ENCODE results near the gene CDIPT. TPM values are rescaled to one million over a fixed set of nuclear protein-coding genes. Genes with fewer than 3 reads are reported as not detected.

CDIPT gene
- total RNA-seq, 4 donors from 2014 or later: 68.7 to 112 (median 96.7) TPM

GRCh38 chr16:29842732-29843346 lies 20.2 kb downstream of the CDIPT start:
- no peak for TF ChIP-seq POLR2A (IDR thresholded peaks at IDR 0.05)
- TF ChIP-seq POLR2AphosphoS5 (IDR thresholded peaks at IDR 0.05): no peak
- TF ChIP-seq EP300 (IDR thresholded peaks at IDR 0.05): no peak
- no peak for TF ChIP-seq CTCF (IDR thresholded peaks at IDR 0.05)
- WGBS: 94% methylated on average over 9 of the region's 9 CpGs
- Histone ChIP-seq H3K27me3 (no peaks in the 10 kb centered on the region), H3K4me3 (no peak overlapping the region), H3K36me3 (peaks cover 90% of the 10 kb centered on the region), H3K4me1 (no peaks in the 10 kb centered on the region), H3K27ac (no peak overlapping the region), H3K9me3 (no peaks in the 10 kb centered on the region)
- DNase-seq (ENCODE audit: low spot score in 2 of 2): no peak

GRCh38 chr16:29841631-29842030 lies 21.4 kb downstream of the CDIPT start:
- H3K27ac ChIP-seq: no peak overlapping the region
- H3K27me3 ChIP-seq: no peaks in the 10 kb centered on the region
- peaks cover 90% of the 10 kb centered on the region for H3K36me3 ChIP-seq
- H3K4me3 ChIP-seq: no peak overlapping the region
- no peak for DNase-seq (ENCODE audit: low spot score in 2 of 2)
- no peaks in the 10 kb centered on the region for H3K4me1 ChIP-seq
- no peak for TF ChIP-seq CTCF (IDR thresholded peaks at IDR 0.05)
- TF ChIP-seq POLR2A (IDR thresholded peaks at IDR 0.05): no peak
- TF ChIP-seq EP300 (IDR thresholded peaks at IDR 0.05): no peak
- TF ChIP-seq POLR2AphosphoS5 (IDR thresholded peaks at IDR 0.05): no peak
- 93% methylated on average over 20 of the region's 23 CpGs for WGBS
- H3K9me3 ChIP-seq: no peaks in the 10 kb centered on the region

- Histone ChIP-seq H3K27me3 (no peaks in the 10 kb centered on the region), H3K4me1 (no peaks in the 10 kb centered on the region), H3K27ac (no peak overlapping the region), H3K4me3 (no peak overlapping the region), H3K36me3 (peaks cover 86% of the 10 kb centered on the region), H3K9me3 (no peaks in the 10 kb centered on the region)
- DNase-seq (ENCODE audit: low spot score in 2 of 2): no peak
- WGBS: 92% methylated on average over 9 of the region's 10 CpGs
- no peak for TF ChIP-seq POLR2AphosphoS5 (IDR thresholded peaks at IDR 0.05)
- no peak for TF ChIP-seq POLR2A (IDR thresholded peaks at IDR 0.05)
- no peak for TF ChIP-seq EP300 (IDR thresholded peaks at IDR 0.05)
- TF ChIP-seq CTCF (IDR thresholded peaks at IDR 0.05): no peak
These were observed 22.8 kb downstream of the CDIPT start for GRCh38 chr16:29840240-29840639.

- WGBS: 90% methylated on average over 6 of the region's 6 CpGs
- no peaks in the 10 kb centered on the region for H3K4me1 ChIP-seq
- no peaks in the 10 kb centered on the region for H3K27me3 ChIP-seq
- TF ChIP-seq POLR2AphosphoS5 (IDR thresholded peaks at IDR 0.05) (no peak), CTCF (IDR thresholded peaks at IDR 0.05) (no peak), EP300 (IDR thresholded peaks at IDR 0.05) (no peak), POLR2A (IDR thresholded peaks at IDR 0.05) (no peak)
- H3K36me3 ChIP-seq: peaks cover 85% of the 10 kb centered on the region
- no peak overlapping the region for H3K4me3 ChIP-seq
- no peak overlapping the region for H3K27ac ChIP-seq
- no peak for DNase-seq (ENCODE audit: low spot score in 2 of 2)
- no peaks in the 10 kb centered on the region for H3K9me3 ChIP-seq
These were observed 23.2 kb downstream of the CDIPT start for GRCh38 chr16:29839822-29840221.

- Histone ChIP-seq H3K4me3 (no peak overlapping the region), H3K4me1 (no peaks in the 10 kb centered on the region), H3K27ac (no peak overlapping the region), H3K9me3 (no peaks in the 10 kb centered on the region), H3K27me3 (no peaks in the 10 kb centered on the region), H3K36me3 (peaks cover 90% of the 10 kb centered on the region)
- 95% methylated on average over 5 of the region's 5 CpGs for WGBS
- no peak for DNase-seq (ENCODE audit: low spot score in 2 of 2)
- TF ChIP-seq POLR2A (IDR thresholded peaks at IDR 0.05) (no peak), CTCF (IDR thresholded peaks at IDR 0.05) (no peak), EP300 (IDR thresholded peaks at IDR 0.05) (no peak), POLR2AphosphoS5 (IDR thresholded peaks at IDR 0.05) (no peak)
These were observed 25.2 kb downstream of the CDIPT start for GRCh38 chr16:29837841-29838240.
